ENCODE measurements around the gene KRT32. TPM values are rescaled to one million over a fixed set of nuclear protein-coding genes. Genes with fewer than 3 reads are reported as not detected.
"Not testable (repeated sequence)": the region's sequence is repeated elsewhere in the genome, so short reads cannot be mapped to it uniquely, and the experiment has no call there.

The KRT32 gene
- total and polyA plus RNA-seq, 2 donors from 2014 or later, result not detected

DNA sequence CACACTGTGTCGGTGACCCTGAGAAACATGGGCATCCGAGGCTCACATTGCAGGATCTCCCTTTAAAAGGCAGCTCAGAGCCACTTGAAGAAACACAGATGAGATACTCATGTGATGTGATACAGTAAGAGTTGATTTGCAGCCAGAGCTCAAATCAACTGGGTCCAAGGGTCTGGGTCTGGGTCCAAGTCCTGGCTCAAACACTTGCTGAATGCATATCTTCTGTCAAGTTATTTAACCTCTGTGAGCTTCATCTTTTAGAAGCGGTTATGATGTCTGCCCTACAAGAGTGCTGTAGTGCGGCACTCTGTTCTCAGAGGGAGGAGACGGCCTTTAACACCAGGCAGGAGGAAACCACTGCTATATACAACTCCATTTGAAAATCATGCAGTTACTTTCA, 32.8 kb downstream of the KRT32 start:
- H3K9ac ChIP-seq (ENCODE audit: low read length in 3 of 3), result no peak overlapping the region
- TF ChIP-seq, protein P1, sequence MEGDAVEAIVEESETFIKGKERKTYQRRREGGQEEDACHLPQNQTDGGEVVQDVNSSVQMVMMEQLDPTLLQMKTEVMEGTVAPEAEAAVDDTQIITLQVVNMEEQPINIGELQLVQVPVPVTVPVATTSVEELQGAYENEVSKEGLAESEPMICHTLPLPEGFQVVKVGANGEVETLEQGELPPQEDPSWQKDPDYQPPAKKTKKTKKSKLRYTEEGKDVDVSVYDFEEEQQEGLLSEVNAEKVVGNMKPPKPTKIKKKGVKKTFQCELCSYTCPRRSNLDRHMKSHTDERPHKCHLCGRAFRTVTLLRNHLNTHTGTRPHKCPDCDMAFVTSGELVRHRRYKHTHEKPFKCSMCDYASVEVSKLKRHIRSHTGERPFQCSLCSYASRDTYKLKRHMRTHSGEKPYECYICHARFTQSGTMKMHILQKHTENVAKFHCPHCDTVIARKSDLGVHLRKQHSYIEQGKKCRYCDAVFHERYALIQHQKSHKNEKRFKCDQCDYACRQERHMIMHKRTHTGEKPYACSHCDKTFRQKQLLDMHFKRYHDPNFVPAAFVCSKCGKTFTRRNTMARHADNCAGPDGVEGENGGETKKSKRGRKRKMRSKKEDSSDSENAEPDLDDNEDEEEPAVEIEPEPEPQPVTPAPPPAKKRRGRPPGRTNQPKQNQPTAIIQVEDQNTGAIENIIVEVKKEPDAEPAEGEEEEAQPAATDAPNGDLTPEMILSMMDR (IDR thresholded peaks at IDR 0.05; ENCODE audit: borderline replicate concordance, extremely low read depth, insufficient read depth), result no peak
- H3K27ac ChIP-seq (ENCODE audit: low read depth in 2 of 2, low read length in 2 of 2), result no peak overlapping the region
- no peaks in the 10 kb centered on the region for H3K27me3 ChIP-seq (ENCODE audit: control insufficient read depth, insufficient read depth, low read length)
- FAIRE-seq (no peak), DNase-seq (peak in 1 of 5 donors; percentile 21)
- H3K36me3 ChIP-seq (ENCODE audit: control insufficient read depth in 2 of 3, insufficient read depth in 3 of 3, low read length in 3 of 3), result no peaks in the 10 kb centered on the region
- H3K4me3 ChIP-seq (ENCODE audit: low read length in 3 of 3), result no peak overlapping the region
- H3K4me1 ChIP-seq (ENCODE audit: control insufficient read depth in 2 of 3, insufficient read depth in 2 of 3, low read depth in 1 of 3, low read length in 3 of 3), result no peaks in the 10 kb centered on the region
- no peaks in the 10 kb centered on the region for H3K9me3 ChIP-seq (ENCODE audit: control insufficient read depth in 2 of 3, insufficient read depth in 1 of 3, low read length in 3 of 3)
- intact Hi-C loops (cut with DNase I), result no loop called here

DNA sequence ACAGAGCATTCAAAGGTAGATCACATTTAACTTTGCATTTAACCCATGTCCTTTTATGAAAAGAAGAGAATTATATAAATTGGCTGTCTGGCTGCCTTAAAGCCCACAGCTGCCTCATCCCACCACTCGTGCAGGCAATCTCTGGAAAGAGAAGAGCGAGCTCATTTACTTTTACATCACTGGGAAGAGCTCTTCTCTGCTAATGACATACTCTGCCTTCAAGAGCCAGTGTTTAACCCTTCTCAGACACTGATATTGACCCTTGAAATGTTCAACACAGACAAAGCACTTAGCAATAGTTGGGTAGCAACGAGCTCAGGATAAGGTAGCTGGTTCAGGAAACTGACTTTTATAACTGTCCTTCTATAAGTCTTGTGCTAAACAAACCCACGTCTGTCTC, 33.2 kb downstream of the KRT32 start:
- FAIRE-seq, result no peak

GRCh38 chr17:41433586-41433985, 33.6 kb downstream of the KRT32 start:
- no peaks in the 10 kb centered on the region for H3K4me1 ChIP-seq (ENCODE audit: control insufficient read depth in 2 of 3, insufficient read depth in 2 of 3, low read depth in 1 of 3, low read length in 3 of 3)
- no peak for FAIRE-seq
- no peak overlapping the region for H3K4me3 ChIP-seq (ENCODE audit: low read length in 3 of 3)
- intact Hi-C loops (cut with DNase I), result no loop called here
- H3K36me3 ChIP-seq (ENCODE audit: control insufficient read depth in 2 of 3, insufficient read depth in 3 of 3, low read length in 3 of 3), result no peaks in the 10 kb centered on the region
- H3K9me3 ChIP-seq (ENCODE audit: control insufficient read depth in 2 of 3, insufficient read depth in 1 of 3, low read length in 3 of 3), result no peaks in the 10 kb centered on the region
- no peaks in the 10 kb centered on the region for H3K27me3 ChIP-seq (ENCODE audit: control insufficient read depth, insufficient read depth, low read length)
- H3K27ac ChIP-seq (ENCODE audit: low read depth in 2 of 2, low read length in 2 of 2), result no peak overlapping the region
- TF ChIP-seq, protein P1 (IDR thresholded peaks at IDR 0.05; ENCODE audit: borderline replicate concordance, extremely low read depth, insufficient read depth), result no peak
- H3K9ac ChIP-seq (ENCODE audit: low read length in 3 of 3), result no peak overlapping the region
- no peak for DNase-seq

More for the DNA sequence above, 33.2 kb downstream of the KRT32 start:
- intact Hi-C loops (cut with DNase I), result no loop called here
- Histone ChIP-seq H3K4me1 (ENCODE audit: control insufficient read depth in 2 of 3, insufficient read depth in 2 of 3, low read depth in 1 of 3, low read length in 3 of 3) (no peaks in the 10 kb centered on the region), H3K27me3 (ENCODE audit: control insufficient read depth, insufficient read depth, low read length) (no peaks in the 10 kb centered on the region), H3K4me3 (ENCODE audit: low read length in 3 of 3) (no peak overlapping the region), H3K36me3 (ENCODE audit: control insufficient read depth in 2 of 3, insufficient read depth in 3 of 3, low read length in 3 of 3) (no peaks in the 10 kb centered on the region), H3K27ac (ENCODE audit: low read depth in 2 of 2, low read length in 2 of 2) (no peak overlapping the region), H3K9ac (ENCODE audit: low read length in 3 of 3) (no peak overlapping the region), H3K9me3 (ENCODE audit: control insufficient read depth in 2 of 3, insufficient read depth in 1 of 3, low read length in 3 of 3) (no peaks in the 10 kb centered on the region)
- TF ChIP-seq, protein P1 (IDR thresholded peaks at IDR 0.05; ENCODE audit: borderline replicate concordance, extremely low read depth, insufficient read depth), result no peak
- DNase-seq, result no peak

DNA sequence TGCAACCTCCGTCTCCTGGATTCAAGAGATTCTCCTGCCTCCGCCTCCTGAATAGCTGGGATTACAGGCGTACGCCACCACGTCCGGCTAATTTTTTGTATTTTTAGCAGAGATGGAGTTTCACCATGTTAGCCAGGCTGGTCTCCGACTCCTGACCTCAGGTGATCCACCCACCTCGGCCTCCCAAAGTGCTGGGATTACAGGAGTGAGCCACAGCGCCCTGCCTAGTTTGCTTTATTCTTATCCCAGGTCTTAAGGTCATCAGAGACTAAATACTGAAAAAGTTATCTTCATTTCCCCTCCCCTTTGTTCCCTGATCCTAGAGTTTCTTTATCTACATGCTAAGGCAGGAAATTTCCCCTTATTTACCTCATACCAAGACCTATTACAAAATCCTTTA, 36.8 kb downstream of the KRT32 start:
- H3K4me3 ChIP-seq (ENCODE audit: low read length in 3 of 3); H3K36me3 ChIP-seq (ENCODE audit: control insufficient read depth in 2 of 3, insufficient read depth in 3 of 3, low read length in 3 of 3); H3K27ac ChIP-seq (ENCODE audit: low read depth in 2 of 2, low read length in 2 of 2); FAIRE-seq; intact Hi-C loops (cut with DNase I); H3K4me1 ChIP-seq (ENCODE audit: control insufficient read depth in 2 of 3, insufficient read depth in 2 of 3, low read depth in 1 of 3, low read length in 3 of 3); H3K9ac ChIP-seq (ENCODE audit: low read length in 3 of 3); DNase-seq; H3K27me3 ChIP-seq (ENCODE audit: control insufficient read depth, insufficient read depth, low read length); H3K9me3 ChIP-seq (ENCODE audit: control insufficient read depth in 2 of 3, insufficient read depth in 1 of 3, low read length in 3 of 3): not testable (repeated sequence)

Measured in kidney (tissue), 14 donors.